Skin of body (tissue), 2 donors: ENCODE results near the gene NFU1. TPM values are rescaled to one million over a fixed set of nuclear protein-coding genes. Genes with fewer than 3 reads are reported as not detected.
A peak's percentile ranks its signal among the peaks of the same experiment; 100 is the strongest.
"Not testable (repeated sequence)": the region's sequence is repeated elsewhere in the genome, so short reads cannot be mapped to it uniquely, and the experiment has no call there.

Experiments used
- DNase-seq: peaks from one replicate; lab custom pipeline; 2025; lab: John Stamatoyannopoulos, UW
- total RNA-seq: library from RNA; depleted of rRNA; stranded (reverse); fragments of >200 nt; gene quantifications from one replicate; pipeline ENCODE4 v1.2.3, GENCODE V29; 2014

The NFU1 gene
- total RNA-seq, 1 donor from 2014 or later, result 25.4 TPM

DNA sequence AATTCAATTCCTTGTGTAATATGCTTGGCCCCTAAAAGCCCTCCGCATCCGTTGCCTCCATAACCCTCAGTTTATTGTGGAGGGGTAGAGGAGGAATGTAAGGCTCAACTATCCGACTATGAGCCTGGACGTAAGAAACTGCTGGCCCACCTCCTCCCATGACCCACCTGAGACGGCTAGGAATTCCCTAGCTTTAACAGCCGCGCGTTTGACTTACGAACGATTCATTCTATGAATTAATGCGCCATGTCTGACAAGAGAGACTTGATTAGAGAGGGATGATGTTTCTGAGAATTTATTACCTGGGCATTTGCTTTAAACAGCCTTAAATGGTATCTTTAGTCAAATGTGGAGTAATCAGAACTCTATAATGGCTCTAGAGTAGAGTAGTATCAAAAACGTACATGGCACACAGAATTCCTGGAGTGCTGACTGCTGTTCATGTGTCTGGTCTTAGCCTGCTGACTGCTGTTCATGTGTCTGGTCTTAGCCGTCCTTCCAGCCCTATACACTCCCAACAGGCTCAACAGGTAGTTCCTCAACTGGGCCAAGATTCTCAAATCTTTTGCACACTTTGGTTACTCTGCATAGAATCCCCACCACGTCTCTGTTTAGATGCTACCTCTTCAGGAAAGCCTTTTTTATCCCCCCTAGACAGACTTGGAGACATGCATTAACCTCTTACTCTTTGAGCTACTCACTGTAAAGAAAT is 49.3 kb downstream of the NFU1 start:
- DNase-seq, result no peak

DNA sequence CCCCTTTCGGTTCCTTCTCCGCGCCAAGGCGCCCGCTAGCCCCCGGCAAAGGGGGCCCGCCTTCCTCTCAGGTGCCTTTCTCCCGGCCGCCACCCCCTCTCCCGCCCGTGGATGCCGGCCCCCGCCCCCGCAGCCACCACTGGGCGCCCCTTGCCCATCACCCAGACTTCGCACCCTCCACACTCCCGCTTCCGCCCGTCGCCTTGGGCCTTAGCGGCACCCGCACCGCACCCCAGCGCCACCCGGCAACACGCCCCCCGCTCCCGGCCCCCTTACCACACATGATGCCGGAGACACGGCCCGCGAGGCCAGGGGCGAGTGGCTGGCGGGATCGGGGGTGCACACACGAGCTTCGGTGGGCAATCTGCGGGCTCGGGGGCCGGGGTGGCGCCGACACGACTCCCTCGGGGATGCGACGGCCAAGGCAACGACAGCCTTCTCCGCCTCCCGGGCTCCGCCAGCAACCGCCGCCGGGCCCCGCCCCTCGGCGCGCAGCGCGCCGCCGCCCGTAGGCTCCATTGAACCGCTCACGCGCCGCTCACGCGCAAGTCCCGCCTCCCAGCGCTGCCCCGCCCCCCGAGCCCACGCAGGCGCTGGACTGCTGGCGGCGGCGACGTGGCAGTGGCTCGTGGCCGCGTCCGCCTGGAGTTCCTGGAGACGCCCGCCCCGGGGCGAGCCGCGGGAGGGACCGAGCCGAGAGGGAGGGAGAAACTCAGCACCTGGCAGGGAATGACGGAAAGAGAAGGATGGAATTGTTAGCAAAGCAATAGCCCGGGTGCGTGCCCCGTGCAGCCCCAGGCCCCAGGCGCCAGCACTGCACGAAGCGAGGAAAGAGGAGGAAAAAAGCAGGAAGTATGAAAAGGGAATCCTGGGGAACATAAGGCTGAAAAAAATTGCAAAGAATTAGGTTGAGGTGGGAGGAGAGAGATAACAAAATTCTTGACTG is 50.2 kb downstream of the NFU1 start, which contains the start of gene GFPT1:
Gene GFPT1, minus strand, starts transcription at position 439 of the 946 bp plus-strand sequence. Its CDS starts 156 bp downstream, at position 283.
- DNase-seq, result peak; percentile 95

DNA sequence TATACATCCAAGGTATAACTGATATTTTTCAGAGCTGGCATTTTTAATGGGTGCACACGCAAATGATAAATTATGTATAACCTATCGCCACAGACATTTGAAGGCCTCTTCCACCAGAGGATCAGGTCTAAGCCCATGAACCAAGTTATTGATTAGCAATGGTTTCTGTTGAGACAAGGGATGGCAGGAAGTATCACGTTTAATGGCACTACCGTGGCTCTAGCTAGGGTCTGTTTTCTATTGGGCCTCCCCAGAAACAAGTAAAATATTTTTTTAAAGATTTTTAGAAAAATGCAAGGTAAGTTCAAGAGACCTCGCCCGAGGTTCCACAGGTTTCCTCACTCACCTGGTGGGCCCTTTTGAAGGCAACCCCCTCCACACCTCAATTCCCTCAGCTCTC is 50.9 kb downstream of the NFU1 start:
- DNase-seq, result no peak

DNA sequence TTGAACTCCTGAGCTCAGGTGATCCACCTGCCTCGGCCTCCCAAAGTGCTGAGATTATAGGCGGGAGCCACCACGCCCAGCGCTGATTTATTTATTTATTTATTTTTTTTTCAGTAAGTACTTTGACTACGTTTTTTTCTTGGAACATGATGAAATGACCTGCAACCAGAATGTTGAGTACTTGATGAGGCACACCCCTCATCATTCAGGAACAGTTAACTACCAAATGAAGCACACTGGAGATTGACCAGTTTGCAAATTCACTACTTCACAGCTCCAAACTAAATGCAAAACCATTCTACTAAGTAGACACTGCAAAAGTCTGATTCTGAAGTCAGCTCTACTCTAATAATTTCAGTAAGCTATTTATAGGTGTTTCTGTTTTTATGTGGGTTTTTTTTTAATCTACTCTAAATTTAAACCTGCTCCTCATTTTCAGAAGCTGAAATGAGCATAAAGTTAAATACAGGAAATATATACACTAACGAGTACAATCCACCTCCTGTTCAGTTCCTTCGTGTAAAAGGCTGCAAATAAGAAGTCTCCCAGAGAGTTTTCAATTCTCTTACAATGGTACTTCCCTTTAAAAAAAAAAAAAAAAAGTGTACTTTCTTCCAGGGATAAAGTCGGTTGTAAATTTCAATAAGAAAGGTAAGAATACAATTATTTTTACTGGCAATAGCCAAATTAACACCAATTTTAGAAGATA is 51.6 kb downstream of the NFU1 start:
- DNase-seq, result no peak

DNA sequence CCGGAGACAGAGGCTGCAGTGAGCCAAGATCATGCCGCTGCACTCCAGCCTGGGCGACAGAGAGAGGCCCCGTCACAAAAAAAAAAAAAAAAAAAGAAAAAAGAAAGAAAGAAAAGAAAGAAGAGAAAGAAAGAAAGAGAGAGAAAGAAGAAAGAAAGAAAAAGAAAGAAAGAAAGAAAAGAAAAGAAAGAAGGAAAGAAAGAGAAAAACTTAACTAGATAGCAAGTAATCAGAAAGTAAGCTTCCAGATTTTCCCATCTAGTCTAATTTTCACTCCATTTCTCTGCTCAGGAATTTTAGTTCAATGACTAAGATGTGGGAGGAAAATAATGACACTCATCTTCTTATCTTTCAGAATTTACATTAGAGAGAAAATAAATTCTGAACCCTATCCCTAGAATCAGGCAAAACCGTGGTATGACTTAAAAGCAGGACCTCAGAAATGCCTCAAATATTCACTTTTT is 52.6 kb downstream of the NFU1 start:
- no peak for DNase-seq

DNA sequence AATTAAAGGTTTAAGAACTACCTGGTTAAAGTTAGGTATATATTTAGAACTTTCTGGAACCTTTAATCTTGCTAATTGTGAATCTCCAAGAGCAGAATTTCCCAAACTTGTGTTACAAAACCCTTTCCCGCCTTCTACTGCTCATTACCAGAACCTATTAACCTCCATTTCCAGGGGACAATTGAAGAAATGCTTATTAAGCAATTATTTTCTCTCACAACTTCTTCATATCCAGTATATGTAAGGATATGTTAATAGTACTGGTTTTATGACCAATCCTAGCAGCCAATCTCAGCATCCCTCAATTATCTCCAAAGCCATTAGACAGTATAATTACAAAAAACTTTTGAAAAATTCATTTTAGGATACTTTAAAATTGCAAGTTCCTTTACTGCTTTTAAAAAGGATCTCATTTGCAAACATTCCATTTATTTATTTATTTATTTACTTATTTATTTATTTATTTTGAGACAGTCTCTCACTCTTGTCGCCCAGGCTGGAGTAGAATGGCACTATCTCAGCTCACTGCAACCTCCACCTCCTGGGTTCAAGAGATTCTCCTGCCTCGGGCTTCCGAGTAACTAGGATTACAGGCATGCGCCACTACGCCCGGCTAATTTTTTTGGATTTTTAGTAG is 53.9 kb downstream of the NFU1 start:
- no peak for DNase-seq

DNA sequence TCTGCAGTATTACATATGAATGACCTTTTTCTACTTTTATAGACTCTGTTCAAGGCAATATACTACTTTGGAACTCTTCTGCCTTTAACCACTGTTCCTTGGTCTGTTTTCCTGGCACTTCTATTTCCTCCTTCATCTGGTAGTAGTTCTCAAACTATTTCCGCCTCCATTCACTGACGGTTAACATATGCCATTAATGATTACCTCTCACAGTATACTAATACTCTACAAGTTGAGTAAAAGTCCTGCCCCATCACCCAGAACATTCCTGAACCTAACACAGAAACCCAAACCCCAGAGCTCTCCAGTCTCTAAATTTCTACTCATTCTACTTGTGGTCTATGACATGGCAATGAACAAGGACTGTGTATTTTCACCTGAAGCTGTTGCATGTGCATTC is 54.7 kb downstream of the NFU1 start:
- no peak for DNase-seq

DNA sequence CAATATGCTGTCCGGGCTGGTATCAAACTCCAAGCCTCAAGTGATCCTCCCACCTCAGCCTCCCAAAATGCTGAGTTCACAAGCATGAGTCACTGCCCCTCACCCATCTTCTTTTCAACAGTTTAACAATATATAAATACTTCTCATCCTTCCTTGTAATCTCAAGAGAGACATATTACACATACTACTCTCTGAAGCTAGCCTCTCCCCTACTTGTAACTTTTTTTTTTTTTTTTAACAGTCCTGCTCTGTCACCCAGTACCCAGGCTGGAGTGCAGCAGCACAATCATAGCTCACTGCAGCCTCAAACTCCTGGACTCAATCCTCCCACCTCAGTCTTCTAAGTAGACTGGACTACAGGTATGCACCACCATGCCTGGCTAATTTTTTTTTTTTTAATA is 55.9 kb downstream of the NFU1 start:
- DNase-seq, result no peak

DNA sequence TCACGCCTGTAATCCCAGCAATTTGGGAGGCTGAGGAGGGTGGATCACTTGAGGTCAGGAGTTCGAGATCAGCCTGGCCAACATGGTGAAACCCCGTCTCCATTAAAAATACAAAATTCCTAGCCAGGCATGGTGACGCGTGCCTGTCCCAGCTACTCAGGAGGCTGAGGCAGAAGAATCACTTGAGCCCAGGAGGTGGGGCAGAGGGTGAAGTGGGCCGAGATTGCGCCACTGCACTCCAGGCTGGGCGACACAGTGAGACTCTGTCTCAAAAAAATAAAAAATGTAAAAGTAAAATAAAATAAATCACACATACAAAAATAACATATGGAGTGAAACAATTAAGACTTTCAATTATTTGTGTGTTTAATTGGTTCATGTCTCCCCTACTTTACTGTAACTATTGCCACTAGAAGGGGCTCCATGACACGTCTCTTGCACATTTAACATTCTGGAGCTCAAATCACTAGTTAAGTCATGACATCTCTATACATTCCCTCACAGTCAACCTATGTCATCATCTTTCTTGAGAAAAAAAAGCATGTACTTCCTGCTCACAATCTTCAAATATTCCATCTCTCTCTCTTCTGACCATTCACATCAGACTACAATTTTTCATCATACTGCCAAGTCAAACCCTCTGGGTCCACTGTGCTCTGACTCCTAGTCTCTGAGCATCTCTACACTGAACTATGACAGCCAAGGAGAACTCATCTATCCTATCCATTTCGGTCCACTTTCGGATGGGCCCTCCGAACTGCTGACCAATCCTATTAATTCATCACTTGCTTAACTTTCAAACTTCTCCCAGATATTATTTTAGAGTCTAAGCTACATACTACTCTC is 56.9 kb downstream of the NFU1 start:
- no peak for DNase-seq

DNA sequence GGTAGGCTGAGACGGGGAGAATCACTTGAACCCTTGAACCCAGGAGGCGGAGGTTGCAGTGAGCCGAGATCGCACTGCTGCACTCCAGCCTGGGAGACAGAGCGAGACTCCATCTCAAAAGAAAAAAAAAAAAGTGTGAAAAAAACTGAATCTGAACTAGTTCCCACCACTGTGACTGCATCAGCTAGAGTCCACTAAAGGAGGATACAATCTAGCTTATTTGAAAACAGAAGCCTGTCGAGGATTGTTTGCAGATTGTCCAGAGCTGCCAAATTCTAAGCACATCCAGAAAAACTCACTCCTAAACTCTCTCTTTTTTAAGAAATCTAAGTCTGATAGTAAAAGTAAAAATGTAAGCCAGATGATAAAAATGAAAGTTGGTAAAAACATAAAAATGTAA is 60.8 kb downstream of the NFU1 start:
- no peak for DNase-seq

DNA sequence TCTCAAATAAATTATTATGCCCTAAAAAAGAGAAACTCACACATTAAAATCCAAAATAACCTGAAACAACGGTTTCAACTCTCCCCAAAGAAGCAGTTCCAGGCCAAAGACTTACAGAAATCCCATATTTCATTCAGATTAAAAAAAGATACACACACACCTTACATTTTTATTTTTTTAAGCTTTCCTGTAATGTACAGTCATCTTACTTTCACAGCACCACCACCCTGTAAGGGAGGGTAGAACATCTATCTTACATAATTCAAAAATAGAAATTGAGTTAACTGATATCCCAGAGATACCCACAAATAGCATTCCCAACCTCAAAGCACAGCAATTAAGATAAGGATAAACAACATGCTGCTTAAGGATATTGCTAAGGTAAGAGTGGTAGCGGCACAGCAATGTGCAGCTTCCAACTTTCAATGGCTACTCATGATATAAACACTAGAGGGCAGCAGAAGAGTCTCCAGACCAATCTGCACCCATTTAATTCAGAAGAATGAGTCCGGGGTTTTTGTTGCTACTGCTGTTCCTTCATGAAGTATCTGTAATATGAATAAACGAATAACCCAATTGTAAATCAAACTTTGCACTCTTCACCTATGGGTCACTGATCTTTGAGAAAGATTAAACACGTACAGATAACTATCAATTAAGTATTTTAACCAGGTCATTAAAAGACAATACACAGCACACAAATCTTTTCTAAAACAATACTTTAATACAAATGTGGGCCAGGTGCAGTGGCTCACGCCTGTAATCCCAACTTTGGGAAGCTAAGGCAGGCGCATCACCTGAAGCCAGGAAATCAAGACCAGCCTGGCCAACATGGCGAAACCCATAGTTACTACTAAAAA is 61.5 kb downstream of the NFU1 start:
- no peak for DNase-seq

DNA sequence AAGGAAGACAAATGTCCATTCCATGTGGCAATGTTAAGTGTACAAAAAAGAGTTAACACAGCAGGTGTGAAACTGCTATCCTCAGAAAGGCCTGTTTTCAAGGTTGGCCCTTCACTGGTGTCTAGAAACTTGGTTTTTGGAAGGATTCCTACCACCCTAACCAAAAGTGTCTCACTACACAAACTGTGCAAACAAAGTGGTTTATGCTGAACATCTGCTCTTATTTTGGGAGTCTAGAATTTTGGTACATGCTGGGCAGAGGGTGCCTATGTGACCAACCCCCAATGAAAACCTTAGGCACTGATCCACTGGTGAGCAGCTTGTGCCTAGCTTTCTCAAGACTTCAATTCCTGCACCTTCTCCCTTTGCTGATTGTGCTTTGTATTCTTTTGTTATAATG is 64.5 kb downstream of the NFU1 start:
- no peak for DNase-seq

DNA sequence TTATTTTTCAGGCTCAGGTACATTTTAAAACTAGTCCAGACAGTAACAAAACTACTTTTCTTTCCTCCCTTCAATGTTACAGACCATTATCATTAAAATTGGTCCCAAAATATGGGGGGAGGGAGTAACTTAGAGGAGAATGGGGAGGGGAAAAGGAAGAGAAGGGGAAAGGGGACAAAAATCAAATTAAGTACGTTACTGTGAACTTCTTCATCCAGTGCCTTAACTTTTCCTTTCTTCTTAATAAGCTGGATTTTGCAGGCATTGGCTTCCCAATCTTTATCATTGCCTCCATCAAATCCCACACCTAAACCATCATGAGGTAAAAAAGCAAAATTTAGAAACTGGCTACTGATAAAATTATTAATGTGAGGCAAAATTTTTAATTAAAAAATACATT is 67.4 kb downstream of the NFU1 start:
- no peak for DNase-seq

DNA sequence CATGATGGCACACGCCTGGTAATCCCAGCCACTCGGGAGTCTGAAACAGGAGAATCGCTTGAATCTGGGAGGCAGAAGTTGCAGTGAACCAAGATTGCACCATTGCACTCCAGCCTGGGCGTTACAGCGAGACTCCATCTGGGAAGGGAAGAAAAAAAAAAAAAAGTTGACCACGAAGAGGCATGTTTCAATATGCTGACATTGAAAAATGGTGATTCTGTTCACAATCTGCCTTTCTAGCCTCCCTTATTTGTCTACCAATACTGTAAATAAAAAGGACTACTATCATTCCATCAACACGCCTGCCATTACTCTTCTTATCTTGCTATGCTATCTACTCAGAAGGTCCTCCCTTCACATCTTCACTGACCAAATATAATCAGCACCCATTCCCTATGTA is 68.6 kb downstream of the NFU1 start:
- DNase-seq, result no peak

DNA sequence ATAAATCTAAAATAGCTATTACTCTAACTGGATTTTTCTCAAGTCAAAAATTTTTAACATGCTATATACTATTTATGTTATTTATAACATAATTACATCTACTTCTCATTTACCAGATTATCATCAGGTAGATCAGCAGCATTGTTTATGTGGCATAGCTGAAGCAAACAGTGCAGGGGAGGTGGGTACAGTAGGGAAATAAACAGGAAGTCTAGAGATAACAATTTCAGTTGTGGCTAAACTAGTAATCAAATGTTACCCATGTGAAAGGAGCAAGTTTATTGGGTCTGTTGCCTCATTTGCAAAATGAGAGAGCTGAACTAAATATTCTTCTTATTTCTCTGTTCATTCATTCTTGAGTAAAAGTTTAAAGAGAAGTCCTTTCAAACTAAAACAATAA is 77.9 kb downstream of the NFU1 start:
- DNase-seq, result no peak

DNA sequence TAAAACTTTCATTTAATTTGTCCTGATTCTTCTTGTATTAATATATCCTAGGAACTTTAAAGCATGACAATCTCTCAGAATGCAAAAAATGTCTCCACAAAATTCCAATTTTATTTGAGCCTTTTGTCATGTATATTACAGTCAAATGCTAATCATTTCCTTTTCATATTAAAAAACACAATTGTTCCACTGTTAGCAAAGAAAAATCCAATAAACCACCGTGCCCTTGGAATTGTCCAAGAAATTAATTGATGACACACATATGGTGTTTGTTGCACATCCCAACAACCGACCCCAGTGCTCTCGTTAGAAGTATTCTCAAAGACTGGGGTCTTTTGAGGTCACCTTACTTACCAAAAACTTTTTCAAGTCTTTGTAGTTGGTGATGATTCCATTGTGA is 78.3 kb downstream of the NFU1 start:
- DNase-seq, result no peak

DNA sequence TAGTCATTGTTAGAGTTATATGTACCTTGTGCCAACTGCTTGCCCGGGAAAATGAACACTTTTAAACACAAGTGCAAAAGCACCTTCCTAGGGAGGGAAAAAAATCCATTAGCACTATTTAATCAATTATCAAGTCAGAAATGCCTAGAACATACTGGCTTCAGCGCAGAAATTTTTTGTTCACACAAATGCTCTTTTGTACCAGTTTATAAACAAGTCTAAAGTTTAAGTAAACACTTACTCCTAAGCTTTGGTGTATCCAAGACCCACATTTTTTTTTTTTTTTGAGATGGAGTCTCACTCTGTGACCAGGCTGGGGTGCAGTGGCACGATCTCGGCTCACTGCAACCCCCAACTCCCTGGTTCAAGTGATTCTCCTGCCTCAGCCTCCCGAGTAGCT is 80.8 kb downstream of the NFU1 start:
- DNase-seq, result no peak

DNA sequence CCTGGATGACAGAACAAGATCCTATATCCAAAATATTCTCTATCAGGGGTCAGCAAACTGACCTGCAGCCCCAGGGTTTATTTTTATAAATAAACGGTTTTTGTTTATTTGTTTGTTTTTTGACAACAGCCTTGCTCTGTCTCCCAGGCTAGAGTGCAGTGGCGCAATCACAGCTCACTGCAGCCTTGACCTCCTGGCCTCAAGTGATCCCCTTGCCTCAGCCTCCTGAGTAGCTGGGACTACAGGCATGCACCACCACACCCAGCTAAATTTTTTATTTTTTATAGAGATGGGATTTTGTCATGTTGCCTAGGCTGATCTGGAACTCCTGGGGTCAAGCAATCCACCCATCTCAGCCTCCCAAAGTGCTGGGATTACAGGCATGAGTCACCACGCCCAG is 82.3 kb downstream of the NFU1 start:
- DNase-seq, result not testable (repeated sequence)

DNA sequence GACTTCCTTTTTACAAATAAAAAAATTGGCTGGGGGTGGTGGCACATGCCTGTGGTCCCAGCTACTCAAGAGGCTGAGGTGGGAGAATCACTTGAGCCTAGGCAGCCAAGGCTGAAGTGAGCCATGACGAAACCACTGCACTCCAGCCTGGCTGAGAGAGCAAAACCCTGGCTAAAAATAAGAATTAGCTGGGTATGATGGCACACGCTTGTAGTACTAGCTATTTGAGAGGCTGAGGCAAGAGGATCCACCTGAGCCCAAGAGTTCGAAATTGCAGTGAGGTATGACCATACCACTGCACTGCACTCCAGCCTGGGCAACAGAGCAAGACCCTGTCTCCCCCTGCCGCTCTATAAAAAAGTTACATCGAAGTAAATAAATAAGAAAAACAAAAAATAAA is 83.9 kb downstream of the NFU1 start:
- no peak for DNase-seq

DNA sequence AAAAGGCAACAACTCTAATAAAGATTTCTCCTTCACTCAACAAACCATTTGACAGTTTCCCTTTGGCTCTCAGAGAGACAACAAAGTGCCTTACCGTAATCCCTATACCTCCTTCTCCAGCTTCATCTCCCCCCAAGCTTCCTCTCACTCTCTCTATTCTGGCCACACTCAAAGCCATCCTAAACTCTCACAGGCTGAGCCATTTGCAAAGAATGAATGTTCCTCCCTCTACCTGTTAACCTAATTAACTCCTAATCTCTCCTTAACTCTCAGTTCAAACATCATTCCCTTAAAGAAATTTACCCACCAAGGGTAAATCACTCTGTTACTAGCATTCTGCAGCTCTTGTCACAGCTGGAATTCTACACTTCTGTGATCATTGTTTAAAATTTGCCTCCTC is 88.5 kb downstream of the NFU1 start:
- no peak for DNase-seq
